OCI-LY3 (cell line): ENCODE measurements around the gene LCORL.

Experiments used
- CTCF ChIP-seq: fragments of 200-600, 300-600 bp; sonication (generic); IDR thresholded peaks from 2 replicates; pipeline ENCODE4 v1.5.1; 2014; ENCODE audit warnings: antibody characterized with exemption, low read length, low read depth
- EZH2phosphoT487 ChIP-seq: fragments of 200-600 bp; shearing (Covaris generic); IDR thresholded peaks from 2 replicates; pipeline ENCODE4 v1.6.1; 2018; ENCODE audit warnings: antibody characterized with exemption, mixed run types, low read depth

DNA sequence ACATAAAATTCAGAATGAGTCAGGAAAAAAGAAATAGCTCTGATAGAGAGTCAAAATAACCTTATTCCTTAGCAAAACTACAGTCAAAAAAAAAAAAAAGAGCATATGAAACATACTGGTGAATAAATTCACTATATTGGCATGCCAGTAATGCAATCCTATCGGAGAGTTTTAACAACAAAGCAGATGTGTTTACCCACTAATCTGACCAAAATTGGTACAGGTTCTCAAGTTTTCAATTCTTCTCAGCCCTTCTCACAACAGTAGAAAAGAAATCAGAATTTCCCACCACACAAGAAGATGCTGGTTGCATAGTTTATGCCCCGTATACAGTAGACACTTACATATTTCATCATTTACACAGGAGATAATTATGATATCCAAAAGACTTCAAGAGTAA is 59.4 kb downstream of the LCORL start:
- TF ChIP-seq CTCF = no peak
- TF ChIP-seq EZH2phosphoT487 = no peak
